ENCODE measurements around the gene FCRL6.

The FCRL6 gene, protein sequence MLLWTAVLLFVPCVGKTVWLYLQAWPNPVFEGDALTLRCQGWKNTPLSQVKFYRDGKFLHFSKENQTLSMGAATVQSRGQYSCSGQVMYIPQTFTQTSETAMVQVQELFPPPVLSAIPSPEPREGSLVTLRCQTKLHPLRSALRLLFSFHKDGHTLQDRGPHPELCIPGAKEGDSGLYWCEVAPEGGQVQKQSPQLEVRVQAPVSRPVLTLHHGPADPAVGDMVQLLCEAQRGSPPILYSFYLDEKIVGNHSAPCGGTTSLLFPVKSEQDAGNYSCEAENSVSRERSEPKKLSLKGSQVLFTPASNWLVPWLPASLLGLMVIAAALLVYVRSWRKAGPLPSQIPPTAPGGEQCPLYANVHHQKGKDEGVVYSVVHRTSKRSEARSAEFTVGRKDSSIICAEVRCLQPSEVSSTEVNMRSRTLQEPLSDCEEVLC
- 0 to 0.24 reads per million in 2 donors for total RNA-seq

DNA sequence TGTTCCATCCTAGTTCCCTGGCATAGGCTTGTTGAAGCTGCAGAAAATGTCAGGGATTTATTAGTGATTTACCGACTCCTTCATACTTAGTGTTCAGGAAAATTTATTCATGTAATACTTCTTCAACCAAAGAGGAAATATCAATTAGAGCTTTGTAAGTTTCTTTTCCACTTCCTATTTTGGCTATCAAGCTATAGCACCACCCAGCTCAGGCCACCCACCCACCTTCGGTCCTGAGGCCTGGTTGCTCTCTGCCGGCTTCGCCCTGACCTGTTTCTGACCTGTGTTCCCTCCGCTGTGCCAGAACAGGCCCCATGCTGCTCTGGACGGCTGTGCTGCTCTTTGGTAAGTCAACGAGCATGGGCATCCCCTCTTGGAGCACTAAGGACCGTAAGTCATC, at the start of gene FCRL6:
Gene FCRL6 (plus strand): TSS at position 250 of the 400 bp plus-strand sequence. CDS start 65 bp downstream, at position 315.
- DNase-seq = no peak

DNA sequence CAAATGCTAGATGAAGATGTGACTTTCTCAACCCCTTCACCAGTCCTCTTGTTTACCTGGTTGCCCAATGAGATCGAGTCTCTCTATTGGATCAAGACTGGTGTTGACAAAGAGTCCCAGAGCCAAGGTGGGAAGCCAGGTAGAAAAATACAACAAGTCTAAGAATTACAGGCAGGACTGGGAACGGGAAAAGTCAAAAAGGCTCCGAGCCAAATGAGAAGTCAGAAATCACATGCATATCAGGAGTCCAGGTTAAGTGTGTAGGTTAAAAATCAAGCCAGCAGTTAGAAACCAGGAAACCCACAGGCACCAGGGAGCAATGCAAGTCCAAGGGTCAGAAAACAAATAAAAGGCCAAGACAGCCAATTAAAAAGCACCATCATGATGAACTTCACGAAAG, 48.8 kb upstream of the FCRL6 start:
- DNase-seq = no peak

DNA sequence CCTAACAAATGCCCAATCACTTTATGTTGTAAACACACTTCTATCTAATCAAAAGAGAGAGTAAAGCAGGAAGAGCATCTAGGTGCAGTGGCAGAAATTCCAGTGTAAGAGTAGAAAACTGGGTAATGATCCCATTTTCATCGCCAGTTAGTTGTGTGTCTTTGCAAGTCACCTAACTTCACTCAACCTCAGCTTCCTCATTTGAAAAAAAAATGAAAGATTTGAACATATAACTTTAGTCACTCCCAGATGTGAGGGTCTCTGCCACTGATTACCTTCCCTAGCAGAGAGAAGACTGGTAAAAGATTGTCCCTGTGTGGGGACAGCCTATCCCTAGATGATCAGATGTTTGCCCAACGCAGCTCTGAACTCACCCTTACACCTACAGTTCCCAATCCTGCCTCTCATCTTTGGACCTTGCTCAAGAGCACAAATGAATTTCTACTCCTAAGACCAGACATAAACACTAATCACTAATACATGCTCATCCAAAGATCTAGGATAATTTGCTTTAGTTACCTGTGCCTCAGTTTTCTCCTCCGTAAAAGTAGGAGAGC, 46.6 kb upstream of the FCRL6 start:
- no peak for DNase-seq

DNA sequence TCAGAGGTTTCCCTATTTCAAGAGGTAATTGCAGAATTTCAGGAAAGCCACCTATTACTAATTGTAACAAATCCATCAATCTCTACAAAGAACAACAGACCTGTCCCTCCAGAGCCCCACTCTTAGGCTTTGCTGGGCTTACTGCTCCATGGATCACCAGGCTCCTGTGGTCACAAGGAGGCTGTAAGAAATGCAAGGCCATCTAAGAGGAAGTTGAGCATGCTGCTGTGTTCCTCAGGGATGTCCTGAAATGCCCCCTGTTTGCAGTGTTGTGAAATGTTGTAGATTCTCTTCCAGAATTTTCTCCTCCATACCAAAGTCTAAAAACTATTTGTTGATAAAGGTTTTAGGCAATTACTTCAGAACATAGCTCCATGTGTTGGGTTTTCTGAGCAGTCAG, 45.8 kb upstream of the FCRL6 start:
- DNase-seq = no peak

DNA sequence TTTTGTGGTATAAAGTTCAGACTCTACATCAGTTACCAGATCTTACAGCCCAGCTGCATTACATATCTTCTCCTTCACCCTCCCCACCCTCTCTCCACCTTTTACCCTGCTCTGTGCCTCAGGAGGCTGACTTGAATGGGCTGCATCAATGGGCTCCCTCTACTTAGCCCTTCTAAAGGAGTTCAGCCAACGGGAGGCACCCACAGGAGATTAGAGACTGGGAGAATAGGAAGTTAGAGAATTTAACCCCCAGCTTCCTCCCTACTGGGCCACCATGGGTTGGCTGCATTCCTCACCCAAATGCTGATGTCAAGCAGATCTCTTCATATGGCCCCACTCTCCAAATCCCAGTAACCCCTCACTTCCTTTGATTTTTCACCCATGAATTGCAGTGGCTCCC, 38.5 kb upstream of the FCRL6 start:
- DNase-seq = no peak

DNA sequence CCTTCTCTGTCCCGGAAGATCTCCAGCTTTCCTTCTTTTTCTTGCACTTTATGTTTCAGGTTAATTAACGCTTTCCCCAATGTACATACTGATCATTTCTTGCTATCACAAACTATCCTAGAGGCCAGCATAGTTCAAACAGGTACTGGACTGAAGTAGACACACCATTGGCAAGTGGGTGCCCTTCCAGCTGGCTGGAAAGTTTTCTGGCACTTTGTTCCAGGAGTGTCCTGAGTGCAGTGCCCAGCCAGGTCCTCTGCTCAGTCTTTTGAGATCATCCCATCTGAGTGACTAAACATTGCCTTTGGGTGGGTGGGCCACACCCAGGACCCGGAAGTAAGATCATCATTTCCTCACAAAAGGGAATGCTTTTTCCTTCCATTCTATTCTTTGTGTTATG, 36.4 kb upstream of the FCRL6 start:
- DNase-seq = no peak

DNA sequence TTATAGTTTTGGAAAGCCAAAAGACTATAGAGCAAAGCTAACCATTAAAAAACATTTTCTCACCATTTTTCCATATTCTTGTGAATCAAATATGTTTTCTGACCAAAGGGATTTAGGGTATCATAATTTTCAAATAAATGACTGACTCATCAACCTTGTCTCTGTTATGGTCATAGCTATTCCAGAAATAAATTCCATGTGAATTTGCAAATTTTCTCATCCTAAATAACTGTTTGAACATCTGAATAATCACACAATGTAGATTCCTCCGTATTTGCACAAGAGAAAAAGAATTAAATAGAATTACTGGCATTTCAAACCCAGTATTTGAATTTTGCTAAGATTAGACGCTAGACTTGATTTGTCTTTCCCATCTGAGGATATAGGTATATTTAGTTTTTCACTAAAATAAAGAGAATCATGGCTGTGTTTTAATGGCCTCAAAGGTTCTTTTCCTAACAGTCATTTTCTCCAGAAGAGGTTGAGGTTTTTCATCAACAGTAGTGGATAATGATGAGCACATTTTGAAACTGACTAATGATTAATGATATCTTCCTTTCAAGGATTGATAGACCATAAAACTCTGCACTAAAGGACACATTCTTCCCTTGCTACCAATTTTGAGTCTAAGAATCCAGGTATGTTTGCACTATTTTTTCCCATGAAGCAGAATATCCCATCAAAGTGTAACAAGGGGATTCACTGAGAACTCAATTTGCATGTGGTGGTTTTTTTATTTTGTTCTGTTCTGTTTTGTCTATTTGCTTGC, 30.8 kb upstream of the FCRL6 start:
- DNase-seq = no peak

DNA sequence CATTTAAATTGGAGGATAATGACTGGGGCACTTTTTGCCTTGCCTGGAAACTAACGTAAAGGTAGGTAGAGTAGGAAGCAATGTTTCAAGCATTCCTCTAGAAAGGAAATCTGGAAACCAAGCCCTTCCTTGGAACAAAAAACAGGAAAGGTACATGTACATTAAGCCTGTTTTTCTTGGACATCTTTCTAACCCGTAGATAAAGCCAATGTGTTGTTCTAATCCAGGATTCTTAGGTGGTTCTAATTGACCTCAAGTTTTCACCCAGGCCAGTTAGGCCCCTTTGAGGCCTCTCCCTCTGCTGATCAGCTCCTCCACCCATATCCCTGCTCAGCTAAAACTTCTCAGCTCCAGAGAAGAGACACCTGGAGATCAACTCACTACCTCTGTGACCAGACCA, 27.7 kb upstream of the FCRL6 start:
- no peak for DNase-seq

DNA sequence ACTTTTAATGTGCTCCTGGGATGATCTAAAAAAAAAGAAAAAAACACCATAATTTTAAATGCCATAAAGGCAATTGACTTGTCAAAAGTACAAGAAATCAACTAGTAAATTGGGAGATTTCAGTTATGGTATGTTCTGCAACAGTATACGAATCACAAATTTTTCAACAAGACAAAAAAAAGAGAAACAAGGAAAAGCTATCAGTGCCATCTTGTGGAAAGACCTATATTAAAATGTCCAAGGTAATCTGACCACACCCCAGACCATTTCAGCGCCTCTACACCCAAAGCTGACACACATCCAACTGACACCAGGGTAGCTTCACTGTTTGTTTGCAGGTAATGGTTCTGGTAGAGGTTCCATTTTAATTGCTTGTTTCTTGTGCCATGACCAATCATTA, 26.4 kb upstream of the FCRL6 start:
- DNase-seq = no peak

DNA sequence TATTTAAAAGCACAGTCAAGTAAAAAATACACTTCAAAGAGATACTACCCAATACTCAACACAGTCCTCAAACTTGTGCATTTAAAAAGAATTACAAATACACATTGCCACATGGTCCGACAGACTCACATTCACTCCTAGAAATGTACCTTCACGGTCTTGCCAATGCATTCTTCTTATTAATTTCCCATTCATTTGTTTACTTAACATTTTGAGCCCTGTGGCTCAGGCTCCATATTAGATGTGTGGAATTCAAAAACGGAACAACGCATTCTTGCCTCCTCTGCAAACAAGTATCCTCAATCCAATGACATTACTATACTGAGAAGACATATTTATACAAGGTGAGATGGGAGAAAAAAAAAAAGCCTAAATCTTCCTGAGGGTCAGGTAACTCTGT, 23.9 kb upstream of the FCRL6 start:
- no peak for DNase-seq

DNA sequence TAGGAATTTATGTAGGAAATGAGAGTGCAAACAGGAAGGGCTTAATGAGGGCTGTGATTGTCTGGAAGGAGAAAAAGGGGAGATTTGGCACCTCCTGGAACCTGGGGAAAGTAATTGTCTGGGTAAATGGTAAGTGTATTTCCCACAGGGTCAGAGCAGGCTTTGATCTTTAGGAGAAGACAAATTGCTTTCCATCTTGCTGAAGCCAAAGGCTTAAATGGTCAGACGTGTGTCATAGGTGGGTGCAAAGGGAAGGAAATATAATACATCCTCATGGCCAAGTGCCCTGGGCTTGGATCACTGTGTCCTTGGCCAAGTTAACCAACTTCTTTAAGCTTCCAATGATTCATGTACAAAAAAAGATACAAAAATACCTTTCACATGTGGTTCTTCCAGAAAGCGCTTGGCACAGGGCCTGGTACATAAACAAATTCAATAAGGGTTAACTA, 22.7 kb upstream of the FCRL6 start:
- DNase-seq = no peak

DNA sequence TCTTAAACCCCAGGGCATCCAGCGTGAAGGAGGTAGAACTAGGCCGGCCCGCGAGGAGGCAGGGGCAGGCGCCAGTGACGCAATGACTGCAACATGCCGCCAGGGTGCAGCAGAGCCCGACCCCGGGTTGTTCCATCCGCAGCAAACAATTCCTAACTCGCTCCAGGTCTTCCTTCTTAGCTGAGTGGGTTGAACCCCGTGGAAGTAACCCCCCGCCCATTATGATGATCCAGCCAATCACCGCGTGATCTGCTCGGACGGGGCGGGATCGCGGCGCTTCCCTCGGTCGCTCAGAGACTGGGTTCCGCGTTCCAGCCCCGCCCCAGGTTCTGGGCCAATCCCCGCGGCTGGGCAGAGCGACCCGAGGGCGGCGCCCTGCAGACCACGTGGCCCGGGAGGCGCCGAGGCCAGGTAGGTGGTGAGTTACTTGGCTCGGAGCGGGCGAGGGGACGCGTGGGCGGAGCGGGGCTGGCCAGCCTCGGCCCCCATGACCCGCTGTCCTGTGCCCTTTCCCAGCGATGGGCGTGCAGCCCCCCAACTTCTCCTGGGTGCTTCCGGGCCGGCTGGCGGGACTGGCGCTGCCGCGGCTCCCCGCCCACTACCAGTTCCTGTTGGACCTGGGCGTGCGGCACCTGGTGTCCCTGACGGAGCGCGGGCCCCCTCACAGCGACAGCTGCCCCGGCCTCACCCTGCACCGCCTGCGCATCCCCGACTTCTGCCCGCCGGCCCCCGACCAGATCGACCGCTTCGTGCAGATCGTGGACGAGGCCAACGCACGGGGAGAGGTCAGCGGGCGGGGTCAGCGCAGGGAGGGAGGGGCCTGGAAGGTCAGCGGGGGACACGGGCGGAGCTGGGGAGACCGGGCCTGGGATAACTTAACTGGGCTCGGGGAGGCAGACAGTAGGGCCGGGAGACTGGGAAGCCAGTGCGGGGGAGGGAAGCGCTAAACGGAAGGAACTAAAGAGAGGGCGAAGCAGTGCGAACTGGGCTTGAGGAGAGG, 21.3 kb upstream of the FCRL6 start, which contains the start of gene DUSP23:
Gene DUSP23 (plus strand): TSS at position 380 of the 1,000 bp plus-strand sequence. CDS start 139 bp downstream, at position 519.
- peak; percentile 95 for DNase-seq

DNA sequence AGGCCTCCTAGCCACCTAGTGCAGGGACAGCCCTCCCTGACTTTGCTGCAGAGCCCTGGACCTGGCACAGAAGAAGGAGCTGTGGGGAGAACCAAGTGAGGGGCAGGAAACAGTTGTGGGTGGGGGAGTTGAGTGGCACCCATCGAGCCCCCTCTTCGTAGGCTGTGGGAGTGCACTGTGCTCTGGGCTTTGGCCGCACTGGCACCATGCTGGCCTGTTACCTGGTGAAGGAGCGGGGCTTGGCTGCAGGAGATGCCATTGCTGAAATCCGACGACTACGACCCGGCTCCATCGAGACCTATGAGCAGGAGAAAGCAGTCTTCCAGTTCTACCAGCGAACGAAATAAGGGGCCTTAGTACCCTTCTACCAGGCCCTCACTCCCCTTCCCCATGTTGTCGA, 20.2 kb upstream of the FCRL6 start:
- DNase-seq = no peak

DNA sequence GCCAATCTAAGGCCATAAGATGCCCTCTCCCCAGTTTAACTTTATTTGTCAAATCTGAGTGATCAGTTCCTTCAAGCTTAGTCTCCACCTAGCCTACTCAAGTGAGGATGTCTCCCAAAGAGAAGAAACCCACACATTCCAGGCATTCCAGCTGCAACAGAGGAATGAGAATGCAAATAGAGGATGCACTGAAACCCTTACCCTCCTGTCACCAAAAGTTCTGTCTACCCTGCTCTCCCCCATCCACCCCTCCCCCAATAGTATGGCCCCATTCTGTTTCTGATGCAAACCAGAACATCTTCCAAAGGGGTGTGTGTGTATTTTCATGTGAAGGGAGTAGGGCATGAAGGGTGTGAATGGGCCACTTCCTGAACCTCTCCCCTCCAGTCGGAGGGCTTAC, 18.4 kb upstream of the FCRL6 start:
- no peak for DNase-seq

DNA sequence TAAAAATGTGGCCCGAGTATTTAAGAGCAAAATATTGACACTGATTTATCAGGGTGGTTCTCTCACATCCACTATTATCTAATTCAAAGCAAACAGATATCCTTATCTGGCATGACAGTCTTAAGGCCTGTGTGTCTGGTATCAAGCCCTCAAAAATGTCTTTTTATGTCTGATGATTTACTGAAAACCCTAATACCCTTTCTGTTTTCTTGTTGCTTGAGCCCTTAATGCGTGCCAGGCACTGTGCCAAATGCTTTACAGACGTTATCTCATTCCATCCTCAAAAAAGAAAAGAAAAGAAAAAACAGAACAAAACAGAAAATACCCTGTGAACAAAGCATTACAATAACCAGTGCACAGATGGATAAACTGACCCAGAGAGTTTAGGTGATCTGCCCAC, 15.7 kb upstream of the FCRL6 start:
- DNase-seq = no peak

DNA sequence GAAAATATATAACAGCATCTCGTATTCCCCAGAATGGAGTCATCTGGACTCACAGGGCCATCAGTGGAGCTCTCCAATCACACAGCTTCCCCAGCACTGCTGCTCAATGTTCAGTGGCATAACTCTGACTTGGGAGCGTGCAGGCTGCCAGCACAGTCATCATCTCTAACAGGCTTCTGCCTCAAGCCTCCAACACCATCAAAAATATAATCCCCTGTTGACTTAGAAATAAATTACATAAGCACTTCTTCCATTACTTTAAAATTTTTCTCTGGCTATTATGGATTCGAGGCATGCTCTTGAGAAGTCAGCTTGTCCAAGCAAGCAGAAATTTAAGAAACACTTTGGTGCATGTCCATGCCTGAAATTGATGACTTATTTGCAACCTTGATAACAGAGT, 15.2 kb upstream of the FCRL6 start:
- no peak for DNase-seq

DNA sequence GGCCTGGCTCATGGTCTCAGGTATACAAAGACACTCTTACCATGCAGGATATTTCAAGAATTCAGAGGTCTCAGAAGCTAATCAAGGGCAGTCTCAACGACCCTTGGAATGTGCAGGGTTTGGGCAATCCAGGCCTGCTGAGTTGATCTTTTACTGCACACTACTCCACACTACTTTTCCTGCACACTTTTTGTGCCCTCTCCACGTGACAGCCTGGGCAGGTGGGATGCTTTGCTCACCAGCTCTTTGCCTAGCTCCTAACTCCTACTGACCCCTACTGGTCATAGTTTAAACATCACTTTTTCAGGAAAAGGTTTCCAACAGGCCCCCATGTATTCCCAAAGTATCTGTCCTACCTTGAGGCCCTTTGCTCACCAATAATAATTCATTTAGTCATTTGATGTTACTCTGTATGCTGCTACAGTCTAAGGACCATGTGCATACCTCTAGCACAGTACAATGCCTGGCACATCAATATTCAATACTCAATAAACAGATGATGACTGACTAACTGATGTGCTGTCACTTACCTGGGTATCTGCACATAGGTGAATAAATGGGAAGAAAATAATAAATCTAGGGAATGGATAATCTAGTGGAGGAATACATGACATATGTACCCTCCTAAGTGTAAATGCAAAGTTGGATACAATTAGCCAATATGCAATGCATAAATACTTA, 11.8 kb upstream of the FCRL6 start:
- DNase-seq = no peak

DNA sequence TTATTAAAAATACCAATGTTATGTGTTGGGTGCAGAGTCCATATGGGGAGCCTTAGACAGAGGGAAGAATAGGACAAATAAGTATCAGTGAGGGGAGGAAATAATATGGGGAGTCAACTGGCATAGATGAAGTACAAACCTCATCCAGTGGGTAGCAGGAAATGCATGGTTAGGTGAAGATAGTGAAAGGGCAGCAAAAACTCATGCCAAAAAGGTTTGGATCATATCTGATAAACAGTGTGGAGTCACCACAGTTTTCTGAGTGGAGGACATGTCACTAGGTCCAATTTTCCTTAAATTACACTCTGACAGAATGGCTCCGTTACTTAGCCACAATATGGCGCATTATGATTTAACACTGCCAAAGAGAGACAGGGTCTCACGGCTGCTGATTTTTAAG, 11.1 kb upstream of the FCRL6 start:
- DNase-seq = no peak

DNA sequence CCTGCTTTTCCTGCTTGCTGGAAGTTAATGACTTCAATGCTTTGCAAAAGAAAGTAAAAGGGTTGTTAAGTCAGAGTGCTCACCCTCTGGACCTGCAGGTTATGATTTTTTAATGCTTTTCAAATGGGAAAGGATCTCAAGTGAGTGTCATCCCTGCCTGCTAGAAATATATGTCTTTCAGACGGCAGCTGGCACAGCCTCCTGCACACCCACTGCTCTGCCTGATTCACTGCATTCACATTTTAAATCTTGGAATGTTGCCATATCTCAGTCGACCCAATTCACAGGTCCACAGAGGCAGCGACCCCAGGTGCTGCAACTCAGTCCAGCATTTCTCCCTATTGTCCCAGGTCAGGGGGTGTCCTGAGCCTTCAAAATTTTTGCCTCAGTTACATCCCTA, 10.7 kb upstream of the FCRL6 start:
- no peak for DNase-seq

DNA sequence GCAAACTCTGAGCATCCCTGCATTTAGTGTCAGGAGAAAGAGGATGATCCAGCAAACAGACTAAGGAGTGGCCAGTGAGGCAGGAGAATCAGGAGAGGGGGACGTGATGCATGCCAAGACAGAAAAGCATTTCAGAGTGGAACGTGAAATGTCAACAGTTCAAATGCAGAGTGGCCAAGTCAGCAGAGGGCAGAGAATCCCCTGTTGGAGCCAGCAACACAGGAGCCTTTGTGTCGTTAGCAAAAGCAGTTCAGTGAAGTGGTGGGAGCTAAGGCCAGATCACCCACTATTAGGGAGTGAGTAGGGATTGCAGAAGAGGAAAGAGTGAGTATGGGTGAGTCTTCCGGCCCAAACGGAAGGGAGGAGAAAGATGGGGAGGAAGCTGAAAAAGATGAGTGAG, 6.6 kb upstream of the FCRL6 start:
- no peak for DNase-seq

DNA sequence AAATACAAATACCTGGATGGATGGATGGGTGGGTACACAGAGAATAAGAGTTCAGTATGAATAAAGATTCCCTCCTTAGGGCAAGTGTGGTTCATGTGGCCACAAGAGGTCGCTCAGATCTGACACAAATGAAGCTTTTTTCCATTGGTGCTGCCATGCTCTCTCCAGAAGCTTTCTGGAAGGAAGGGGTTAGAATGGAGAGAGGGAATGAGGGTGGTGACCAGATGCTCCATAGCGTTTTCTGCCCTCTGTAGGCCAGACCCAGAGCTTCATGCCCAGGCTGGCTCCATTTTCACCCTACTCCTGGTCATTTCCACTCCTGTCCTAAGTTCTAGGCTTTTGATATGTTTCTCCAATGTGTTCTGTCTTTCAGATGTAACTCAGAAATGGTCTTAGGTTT, 3.3 kb upstream of the FCRL6 start:
- peak; percentile 26 for DNase-seq
